ENCODE measurements around the gene CCDC200. TPM values are rescaled to one million over a fixed set of nuclear protein-coding genes. Genes with fewer than 3 reads are reported as not detected.

The CCDC200 gene
- total RNA-seq, 1 experiment from 2014 or later: not detected

- POLR2A ChIA-PET: interaction anchor here (0.6 to 1.7 kb wide), 2 partner anchors 15 to 20 kb away, joined by 4 read pairs; no protein-coding TSS in a partner anchor
- Mint-ChIP-seq H3K4me1 (ENCODE audit: insufficient read depth, unreplicated experiment) (peaks cover 8% of the 10 kb centered on the region), H3K27me3 (ENCODE audit: insufficient read depth, unreplicated experiment) (no peaks in the 10 kb centered on the region), H3K36me3 (ENCODE audit: insufficient read depth, unreplicated experiment) (peaks cover 79% of the 10 kb centered on the region), H3K27ac (ENCODE audit: low read depth, unreplicated experiment) (peak overlapping the region; percentile 71), H3K9me3 (ENCODE audit: unreplicated experiment) (no peaks in the 10 kb centered on the region), H3K4me3 (ENCODE audit: unreplicated experiment) (peak overlapping the region; percentile 69)
- intact Hi-C loops (cut with micrococcal nuclease): loop anchor here (5.0 kb wide), 1 partner anchor 191 kb away; the partner anchor contains the start of gene VAT1
- DNase-seq (ENCODE audit: unreplicated experiment): no peak
- no peak for TF ChIP-seq CTCF (IDR thresholded peaks at IDR 0.05; ENCODE audit: unreplicated experiment)
- CTCF ChIA-PET: interaction anchor here (0.5 to 0.7 kb wide), 2 partner anchors 24 to 29 kb away, joined by 3 read pairs; no protein-coding TSS in a partner anchor
- BruUV-seq (replicated peaks): no TSS peak
Measured at GRCh38 chr17:43212641-43213490, 15.6 kb downstream of the CCDC200 start.

DNA sequence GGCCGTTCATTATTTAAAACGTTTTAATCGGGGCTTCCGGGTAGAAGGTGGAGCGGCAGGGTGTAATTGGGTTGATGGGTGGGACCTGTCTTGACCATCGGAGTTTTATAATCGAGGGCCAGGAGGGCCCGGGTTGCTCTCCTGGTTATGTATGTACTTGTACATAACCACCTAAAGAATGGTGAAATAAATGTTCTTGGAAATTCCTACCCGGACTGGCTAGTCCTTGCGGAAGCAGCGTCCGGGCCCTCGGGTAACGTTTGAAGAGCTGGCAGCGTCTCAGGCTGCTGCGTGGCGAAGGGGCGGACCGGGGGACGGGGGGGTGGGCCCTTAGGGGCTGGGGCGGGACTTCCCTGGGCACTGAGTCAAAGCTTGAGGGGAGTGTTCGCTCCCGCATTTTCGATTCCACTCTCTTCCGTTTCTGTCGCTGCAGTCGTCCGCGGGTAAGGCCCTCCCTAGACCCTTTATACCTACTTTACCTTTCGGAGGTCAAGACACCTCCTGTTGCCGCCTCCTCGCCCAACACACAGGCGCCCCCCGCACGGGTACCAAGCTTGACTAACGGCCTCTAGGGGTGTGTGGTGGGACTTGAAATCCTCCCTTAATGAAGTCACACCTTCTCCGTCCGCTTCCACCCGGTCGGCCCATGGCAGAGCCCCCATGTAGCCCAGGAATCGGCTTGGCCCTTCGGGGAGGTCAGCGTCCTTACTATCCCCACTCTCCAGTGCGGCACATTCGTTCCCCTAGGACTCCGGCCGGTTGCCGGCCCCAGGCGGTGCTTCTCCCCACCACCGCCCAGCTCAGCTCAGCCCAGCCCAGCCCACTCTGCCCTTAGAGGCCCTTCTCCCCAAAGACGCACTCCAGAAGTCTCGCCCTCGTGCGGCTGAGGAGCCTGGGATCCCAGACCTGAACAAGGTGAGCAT lies 16.7 kb downstream of the CCDC200 start, which contains the start of gene TMEM106A:
Gene TMEM106A, plus strand, starts transcription at position 396 of the 923 bp plus-strand sequence. CDS start 1,167 bp downstream, outside the sequence.
- ChIA-PET CTCF (interaction anchor here (0.6 to 0.7 kb wide), 2 partner anchors 162 to 176 kb away, joined by 3 read pairs; no protein-coding TSS in a partner anchor), POLR2A (interaction anchor here (0.6 to 1.8 kb wide), 11 partner anchors 11 to 121 kb away, joined by 3 to 10 read pairs (median 4); no protein-coding TSS in a partner anchor)
- Mint-ChIP-seq H3K9me3 (ENCODE audit: unreplicated experiment) (no peaks in the 10 kb centered on the region), H3K4me1 (ENCODE audit: insufficient read depth, unreplicated experiment) (peaks cover 8% of the 10 kb centered on the region), H3K27ac (ENCODE audit: low read depth, unreplicated experiment) (peak within 1 kb of the TSS; percentile 71), H3K4me3 (ENCODE audit: unreplicated experiment) (peak within 1 kb of the TSS; percentile 69), H3K27me3 (ENCODE audit: insufficient read depth, unreplicated experiment) (no peaks in the 10 kb centered on the region), H3K36me3 (ENCODE audit: insufficient read depth, unreplicated experiment) (peaks cover 89% of the 10 kb centered on the region)
- TF ChIP-seq CTCF (IDR thresholded peaks at IDR 0.05; ENCODE audit: unreplicated experiment): no peak
- peak; percentile 76 for DNase-seq (ENCODE audit: unreplicated experiment)
- intact Hi-C loops (cut with micrococcal nuclease): loop anchor here (5.0 kb wide), 1 partner anchor 189 kb away; the partner anchor contains the start of gene VAT1
- no TSS peak for BruUV-seq (replicated peaks)

DNA sequence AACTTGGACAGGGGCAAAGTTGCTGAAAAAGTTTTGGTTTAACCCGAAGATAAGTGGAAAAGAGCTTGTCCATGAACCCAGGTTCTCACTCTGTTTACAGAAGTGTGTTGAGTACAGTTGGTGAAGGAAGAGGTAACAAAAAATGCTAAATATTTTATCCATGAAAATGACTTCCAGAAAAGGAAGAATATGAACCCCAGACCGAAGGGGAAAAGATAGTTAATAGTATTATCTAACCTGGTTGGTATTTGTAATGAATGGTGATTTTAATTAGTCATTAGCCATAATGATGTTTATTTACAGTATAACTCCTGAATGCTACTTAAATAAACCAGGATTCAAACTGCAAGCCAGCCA lies 17.3 kb downstream of the CCDC200 start:
- Mint-ChIP-seq H3K27me3 (ENCODE audit: insufficient read depth, unreplicated experiment) (no peaks in the 10 kb centered on the region), H3K4me3 (ENCODE audit: unreplicated experiment) (peak overlapping the region; percentile 69), H3K9me3 (ENCODE audit: unreplicated experiment) (no peaks in the 10 kb centered on the region), H3K4me1 (ENCODE audit: insufficient read depth, unreplicated experiment) (peaks cover 8% of the 10 kb centered on the region), H3K27ac (ENCODE audit: low read depth, unreplicated experiment) (peak overlapping the region; percentile 71), H3K36me3 (ENCODE audit: insufficient read depth, unreplicated experiment) (peaks cover 91% of the 10 kb centered on the region)
- no peak for DNase-seq (ENCODE audit: unreplicated experiment)
- TSS peak; percentile 65 for BruUV-seq (replicated peaks)
- no peak for TF ChIP-seq CTCF (IDR thresholded peaks at IDR 0.05; ENCODE audit: unreplicated experiment)
- ChIA-PET CTCF (interaction anchor here (0.6 kb wide), 2 partner anchors 93 to 899 kb away, joined by 3 to 4 read pairs; no protein-coding TSS in a partner anchor), POLR2A (interaction anchor here (0.8 to 1.8 kb wide), 7 partner anchors 11 to 105 kb away, joined by 3 to 10 read pairs (median 4); no protein-coding TSS in a partner anchor)
- intact Hi-C loops (cut with micrococcal nuclease): loop anchor here (5.0 kb wide), 1 partner anchor 189 kb away; the partner anchor contains the start of gene VAT1
